ENCODE data around the gene MAEA. TPM values are rescaled to one million over a fixed set of nuclear protein-coding genes. Genes with fewer than 3 reads are reported as not detected.

Gene MAEA
- total and polyA plus RNA-seq, 12 donors, result 39.1 to 72.8 (median 50.3) TPM

DNA sequence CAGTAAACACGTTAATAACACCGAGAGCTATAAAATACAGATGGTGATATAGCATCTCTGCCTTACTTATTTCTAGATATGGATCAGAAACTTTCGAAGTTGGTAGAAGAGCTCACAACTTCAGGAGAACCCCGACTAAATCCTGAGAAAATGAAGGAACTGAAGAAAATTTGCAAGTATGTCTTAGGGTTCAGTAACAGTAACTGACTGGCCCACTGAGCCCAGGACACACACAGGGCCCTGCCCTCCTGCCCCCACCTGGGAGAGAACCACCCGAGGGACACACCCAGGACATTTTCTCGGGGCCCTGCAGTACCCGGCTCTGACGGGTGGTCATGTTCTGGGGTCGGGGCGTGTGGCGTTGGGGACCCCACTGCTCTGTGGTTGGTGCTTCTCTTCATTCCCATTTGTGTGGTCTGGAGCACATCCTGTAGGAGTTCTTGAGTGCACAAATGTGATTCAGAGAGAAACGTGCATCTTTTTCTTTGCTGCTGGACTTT is 58.4 kb downstream of the MAEA start:
- ATAC-seq (no peak), DNase-seq (no peak)
- TF ChIP-seq CTCF (IDR thresholded peaks at IDR 0.05), result no peak
- Histone ChIP-seq H3K9me3 (no peaks in the 10 kb centered on the region), H3K4me3 (peak overlapping the region; percentile 64 to 97 (median 88)), H3K4me1 (peaks cover 7 to 35% (median 21%) of the 10 kb centered on the region in 9 donors), H3K36me3 (peaks cover 0 to 25% (median 5%) of the 10 kb centered on the region in 9 donors), H3K27ac (peak overlapping the region; percentile 94 to 100 (median 98)), H3K27me3 (no peaks in the 10 kb centered on the region)
- WGBS, 2 donors, result 72 to 74% methylated on average over 12 of the region's 12 CpGs
- intact Hi-C loops (cut with DNase I), result loop anchor here in 9 of 10 donors (5.0 to 10.0 kb wide), 8 partner anchors 41 to 377 kb away; partner anchors contain the start of genes CTBP1 (in 1 of the 9), MAEA (in 1 of the 9), TACC3 (in 1 of the 9) and TMEM129 (in 1 of the 9)

GRCh38 chr4:1348746-1349145 is 59.1 kb downstream of the MAEA start:
- no peak for DNase-seq
- peaks cover 7 to 35% (median 21%) of the 10 kb centered on the region in 9 donors for H3K4me1 ChIP-seq
- no peak overlapping the region for H3K4me3 ChIP-seq
- ATAC-seq, result no peak
- WGBS, 2 donors, result 92% methylated on average over 25 of the region's 25 CpGs
- peak overlapping the region in 4 of 10 donors; percentile 95 to 100 (median 100) for H3K27ac ChIP-seq
- H3K27me3 ChIP-seq, result no peaks in the 10 kb centered on the region
- H3K9me3 ChIP-seq, result no peaks in the 10 kb centered on the region
- H3K36me3 ChIP-seq, result peaks cover 0 to 32% (median 8%) of the 10 kb centered on the region in 9 donors
- TF ChIP-seq CTCF (IDR thresholded peaks at IDR 0.05), result no peak
- intact Hi-C loops (cut with DNase I), result loop anchor here in 9 of 10 donors (5.0 to 10.0 kb wide), 8 partner anchors 41 to 376 kb away; partner anchors contain the start of genes CTBP1 (in 1 of the 9), MAEA (in 1 of the 9), TACC3 (in 1 of the 9) and TMEM129 (in 1 of the 9)

DNA sequence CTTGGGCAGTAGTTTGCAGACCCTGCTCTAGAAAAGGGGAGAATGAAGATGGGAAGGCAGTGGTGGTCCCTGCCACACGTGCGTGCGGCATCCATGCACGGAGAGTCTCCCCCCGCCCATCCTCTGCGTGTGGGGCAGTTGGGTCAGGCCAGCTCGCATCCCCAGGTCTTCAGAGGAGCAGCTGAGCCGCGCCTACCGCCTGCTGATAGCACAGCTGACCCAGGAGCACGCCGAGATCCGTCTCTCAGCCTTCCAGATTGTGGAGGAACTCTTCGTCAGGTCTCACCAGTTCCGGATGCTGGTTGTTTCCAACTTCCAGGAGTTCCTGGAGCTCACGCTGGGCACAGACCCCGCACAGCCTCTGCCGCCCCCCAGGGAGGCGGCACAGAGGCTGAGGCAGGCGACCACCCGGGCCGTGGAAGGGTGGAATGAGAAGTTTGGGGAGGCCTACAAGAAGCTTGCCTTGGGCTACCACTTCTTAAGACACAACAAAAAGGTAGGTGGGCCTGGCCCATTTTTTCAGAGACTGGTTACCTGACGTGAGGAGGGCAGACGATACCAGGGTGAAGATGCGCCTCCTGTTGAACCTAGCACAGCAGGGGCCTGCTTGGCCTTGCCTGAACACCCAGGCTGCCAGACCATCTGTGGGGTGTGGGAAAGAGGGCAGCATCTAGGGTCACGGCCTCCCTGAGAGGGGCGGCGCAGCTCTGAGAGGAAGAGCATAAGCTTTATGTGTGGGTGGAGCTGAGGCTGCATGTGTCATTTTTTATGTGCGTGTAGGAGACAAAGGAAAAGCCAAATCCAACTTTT is 59.9 kb downstream of the MAEA start:
- intact Hi-C loops (cut with DNase I), result loop anchor here (2.0 to 10.0 kb wide), 15 partner anchors 42 to 378 kb away; partner anchors contain the start of genes TACC3 (in 4 of the 10), TMEM129 (in 4 of the 10), CTBP1 (in 1 of the 10) and MAEA (in 1 of the 10)
- no peak overlapping the region for H3K4me3 ChIP-seq
- no peaks in the 10 kb centered on the region for H3K9me3 ChIP-seq
- H3K27ac ChIP-seq, result no peak overlapping the region
- DNase-seq (no peak), ATAC-seq (no peak)
- no peak for TF ChIP-seq CTCF (IDR thresholded peaks at IDR 0.05)
- H3K4me1 ChIP-seq, result peaks cover 7 to 35% (median 21%) of the 10 kb centered on the region in 9 donors
- H3K27me3 ChIP-seq, result no peaks in the 10 kb centered on the region
- WGBS, 2 donors, result 91% methylated on average over 29 of the region's 29 CpGs
- peaks cover 0 to 35% (median 8%) of the 10 kb centered on the region in 9 donors for H3K36me3 ChIP-seq

- intact Hi-C loops (cut with DNase I), result loop anchor here in 8 of 10 donors (2.0 to 10.0 kb wide), 8 partner anchors 95 to 377 kb away; partner anchors contain the start of genes TACC3 (in 3 of the 8) and TMEM129 (in 3 of the 8)
- no peak for TF ChIP-seq CTCF (IDR thresholded peaks at IDR 0.05)
- WGBS, 2 donors, result 94 to 97% methylated on average over 5 of the region's 5 CpGs
- Histone ChIP-seq H3K9me3 (no peaks in the 10 kb centered on the region), H3K27ac (no peak overlapping the region), H3K4me3 (no peak overlapping the region), H3K36me3 (peaks cover 0 to 40% (median 8%) of the 10 kb centered on the region in 9 donors), H3K4me1 (peaks cover 5 to 32% (median 21%) of the 10 kb centered on the region in 9 donors), H3K27me3 (no peaks in the 10 kb centered on the region)
- no peak for DNase-seq
- ATAC-seq, result no peak
Observed at GRCh38 chr4:1350169-1350520, 60.5 kb downstream of the MAEA start.
